ENCODE data around the gene HTT. TPM values are rescaled to one million over a fixed set of nuclear protein-coding genes. Genes with fewer than 3 reads are reported as not detected.

Gene HTT
- total and polyA plus RNA-seq, 9 of the 15 experiments (the other 6 are each of a cell fraction or from before 2014, with no cell fraction given) = 0.66 to 31.6 (median 14.7) TPM

DNA sequence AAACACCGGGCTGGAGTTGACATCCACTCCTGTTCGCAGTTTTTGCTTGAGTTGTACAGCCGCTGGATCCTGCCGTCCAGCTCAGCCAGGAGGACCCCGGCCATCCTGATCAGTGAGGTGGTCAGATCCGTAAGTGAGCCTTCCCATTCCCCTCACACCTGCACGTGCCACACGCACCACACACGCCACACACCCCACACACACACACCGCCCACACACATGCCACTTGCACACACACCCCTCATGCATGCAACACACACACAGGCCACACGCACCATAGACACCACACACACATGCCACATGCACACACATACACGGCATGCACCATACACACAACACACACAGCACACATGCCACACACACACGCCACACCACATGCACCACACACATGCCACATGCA lies 154.4 kb downstream of the HTT start:
- no peak overlapping the region for H3K4me2 ChIP-seq (ENCODE audit: insufficient read depth, low read length)
- ChIA-PET CTCF (ENCODE audit: low intra/inter-chr PET ratio) (no interaction called here), POLR2A (interaction anchor here (1.1 kb wide), 1 partner anchor 14 kb away, joined by 4 read pairs; no protein-coding TSS in a partner anchor)
- H3K4me3 ChIP-seq = no peak overlapping the region
- H3K27me3 ChIP-seq (ENCODE audit: control insufficient read depth in 2 of 2, insufficient read depth in 2 of 2, low read length in 2 of 2) = no peaks in the 10 kb centered on the region
- peaks cover 2% of the 10 kb centered on the region for H3K9me1 ChIP-seq (ENCODE audit: control insufficient read depth, insufficient read depth, low read length)
- no peak for DNase-seq (ENCODE audit: extremely low read depth in 1 of 4, low spot score in 3 of 4)
- WGBS (ENCODE audit: insufficient coverage, low coverage, missing lambda C conversion rate) = 95% methylated on average over 7 of the region's 13 CpGs
- H3K27ac ChIP-seq (ENCODE audit: extremely low read depth, low read depth, low read length) = no peak overlapping the region
- BruUV-seq (replicated peaks) = no TSS peak
- H3K4me1 ChIP-seq (replicated peaks in 1 of 2; ENCODE audit: control insufficient read depth in 2 of 2, insufficient read depth in 2 of 2, low read length in 2 of 2) = peaks cover 0 to 14% of the 10 kb centered on the region in 2 experiments; a peak in 3 of 5 replicates
- no peaks in the 10 kb centered on the region for H4K20me1 ChIP-seq (replicated peaks; ENCODE audit: control insufficient read depth, insufficient read depth, low read length)
- H3K9me3 ChIP-seq (replicated peaks; ENCODE audit: control insufficient read depth, insufficient read depth, low read depth, low read length) = no peaks in the 10 kb centered on the region
- in situ Hi-C loops (cut with MboI) = no loop called here
- no peak for ATAC-seq
- no peak for FAIRE-seq
- 0 out of 2 replicates have a peak, but pooled peaks have one; percentile 19 for TF ChIP-seq ZC3H4 (CRISPR knock-in tag; IDR thresholded peaks at IDR 0.05; ENCODE audit: borderline replicate concordance)
- TF ChIP-seq RBM14 (IDR thresholded peaks at IDR 0.05; ENCODE audit: borderline replicate concordance, insufficient read depth, low read depth, low read length) = no peak
- no peaks in the 10 kb centered on the region for H3K79me2 ChIP-seq (ENCODE audit: control insufficient read depth, insufficient read depth, low read length)
- peaks cover 59% of the 10 kb centered on the region for H3K36me3 ChIP-seq (ENCODE audit: control insufficient read depth, insufficient read depth, low read length)
- no peak overlapping the region for H3K9ac ChIP-seq (ENCODE audit: insufficient read depth in 1 of 2, low read depth in 2 of 2, low read length in 2 of 2)
- H2AFZ ChIP-seq (ENCODE audit: low read depth, low read length) = no peak overlapping the region
- intact Hi-C loops (cut with micrococcal nuclease) = no loop called here

DNA sequence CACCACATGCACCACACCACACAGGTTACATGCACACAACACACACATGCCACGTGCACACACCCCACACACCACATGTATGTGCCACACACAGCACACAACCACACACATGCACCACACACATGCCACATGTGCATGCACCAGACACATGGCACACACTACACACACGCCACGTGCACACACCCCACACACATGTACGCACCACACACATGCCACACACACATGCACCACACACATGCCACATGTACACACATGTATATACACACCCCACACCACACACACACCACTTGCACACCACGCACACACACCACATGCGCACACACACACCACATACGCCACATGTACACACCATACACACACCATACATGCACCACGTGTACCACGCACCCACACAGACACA lies 154.8 kb downstream of the HTT start:
- FAIRE-seq = no peak
- H3K4me2 ChIP-seq (ENCODE audit: insufficient read depth, low read length) = no peak overlapping the region
- H3K9me3 ChIP-seq (replicated peaks; ENCODE audit: control insufficient read depth, insufficient read depth, low read depth, low read length) = no peaks in the 10 kb centered on the region
- 97% methylated on average over 8 of the region's 9 CpGs for WGBS (ENCODE audit: insufficient coverage, low coverage, missing lambda C conversion rate)
- DNase-seq (ENCODE audit: extremely low read depth in 1 of 4, low spot score in 3 of 4) = no peak
- H3K4me1 ChIP-seq (replicated peaks in 1 of 2; ENCODE audit: control insufficient read depth in 2 of 2, insufficient read depth in 2 of 2, low read length in 2 of 2) = peaks cover 0 to 14% of the 10 kb centered on the region in 2 experiments; a peak in 3 of 5 replicates
- no peaks in the 10 kb centered on the region for H3K79me2 ChIP-seq (ENCODE audit: control insufficient read depth, insufficient read depth, low read length)
- H2AFZ ChIP-seq (ENCODE audit: low read depth, low read length) = no peak overlapping the region
- no peak overlapping the region for H3K27ac ChIP-seq (ENCODE audit: extremely low read depth, low read depth, low read length)
- CTCF ChIA-PET (ENCODE audit: low intra/inter-chr PET ratio) = no interaction called here
- in situ Hi-C loops (cut with MboI) (no loop called here), intact Hi-C loops (cut with micrococcal nuclease) (no loop called here)
- POLR2A ChIA-PET = no interaction called here
- H3K36me3 ChIP-seq (ENCODE audit: control insufficient read depth, insufficient read depth, low read length) = peaks cover 55% of the 10 kb centered on the region
- ATAC-seq = no peak
- no TSS peak for BruUV-seq (replicated peaks)
- H3K4me3 ChIP-seq = no peak overlapping the region
- H3K27me3 ChIP-seq (ENCODE audit: control insufficient read depth in 2 of 2, insufficient read depth in 2 of 2, low read length in 2 of 2) = no peaks in the 10 kb centered on the region
- H4K20me1 ChIP-seq (replicated peaks; ENCODE audit: control insufficient read depth, insufficient read depth, low read length) = no peaks in the 10 kb centered on the region
- H3K9ac ChIP-seq (ENCODE audit: insufficient read depth in 1 of 2, low read depth in 2 of 2, low read length in 2 of 2) = no peak overlapping the region
- H3K9me1 ChIP-seq (ENCODE audit: control insufficient read depth, insufficient read depth, low read length) = peaks cover 2% of the 10 kb centered on the region
- TF ChIP-seq ZEB2 (IDR thresholded peaks at IDR 0.05) (no peak), NCOA1 (IDR thresholded peaks at IDR 0.05; ENCODE audit: low read depth) (no peak), ZBTB1 (CRISPR knock-in tag; IDR thresholded peaks at IDR 0.05; ENCODE audit: borderline replicate concordance, low read depth) (no peak), PRMT5 (CRISPR knock-in tag; IDR thresholded peaks at IDR 0.05) (no peak), ZKSCAN1 (IDR thresholded peaks at IDR 0.05; ENCODE audit: low read depth, low read length) (no peak), ARID2 (IDR thresholded peaks at IDR 0.05) (no peak), SAP30 (IDR thresholded peaks at IDR 0.05; ENCODE audit: borderline replicate concordance, insufficient read depth, low read depth, low read length, poor library complexity, severe bottlenecking) (no peak), EHMT2 (IDR thresholded peaks at IDR 0.05) (no peak), MCM5 (IDR thresholded peaks at IDR 0.05; ENCODE audit: low read depth) (no peak), CCNT2 (IDR thresholded peaks at IDR 0.05; ENCODE audit: borderline replicate concordance, extremely low read depth, insufficient read length, low read depth, low read length) (no peak), NR3C1 (CRISPR knock-in tag; IDR thresholded peaks at IDR 0.05) (no peak)
- TF ChIP-seq, protein P1, sequence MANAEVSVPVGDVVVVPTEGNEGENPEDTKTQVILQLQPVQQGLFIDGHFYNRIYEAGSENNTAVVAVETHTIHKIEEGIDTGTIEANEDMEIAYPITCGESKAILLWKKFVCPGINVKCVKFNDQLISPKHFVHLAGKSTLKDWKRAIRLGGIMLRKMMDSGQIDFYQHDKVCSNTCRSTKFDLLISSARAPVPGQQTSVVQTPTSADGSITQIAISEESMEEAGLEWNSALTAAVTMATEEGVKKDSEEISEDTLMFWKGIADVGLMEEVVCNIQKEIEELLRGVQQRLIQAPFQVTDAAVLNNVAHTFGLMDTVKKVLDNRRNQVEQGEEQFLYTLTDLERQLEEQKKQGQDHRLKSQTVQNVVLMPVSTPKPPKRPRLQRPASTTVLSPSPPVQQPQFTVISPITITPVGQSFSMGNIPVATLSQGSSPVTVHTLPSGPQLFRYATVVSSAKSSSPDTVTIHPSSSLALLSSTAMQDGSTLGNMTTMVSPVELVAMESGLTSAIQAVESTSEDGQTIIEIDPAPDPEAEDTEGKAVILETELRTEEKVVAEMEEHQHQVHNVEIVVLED (CRISPR knock-in tag; IDR thresholded peaks at IDR 0.05) = no peak
- TF ChIP-seq, protein P2, sequence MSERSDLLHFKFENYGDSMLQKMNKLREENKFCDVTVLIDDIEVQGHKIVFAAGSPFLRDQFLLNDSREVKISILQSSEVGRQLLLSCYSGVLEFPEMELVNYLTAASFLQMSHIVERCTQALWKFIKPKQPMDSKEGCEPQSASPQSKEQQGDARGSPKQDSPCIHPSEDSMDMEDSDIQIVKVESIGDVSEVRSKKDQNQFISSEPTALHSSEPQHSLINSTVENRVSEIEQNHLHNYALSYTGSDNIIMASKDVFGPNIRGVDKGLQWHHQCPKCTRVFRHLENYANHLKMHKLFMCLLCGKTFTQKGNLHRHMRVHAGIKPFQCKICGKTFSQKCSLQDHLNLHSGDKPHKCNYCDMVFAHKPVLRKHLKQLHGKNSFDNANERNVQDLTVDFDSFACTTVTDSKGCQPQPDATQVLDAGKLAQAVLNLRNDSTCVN (CRISPR knock-in tag; IDR thresholded peaks at IDR 0.05) = no peak
